CD4-positive, CD25-positive, alpha-beta regulatory T cell (primary cell): ENCODE measurements around the gene MMP15. TPM values are rescaled to one million over a fixed set of nuclear protein-coding genes. Genes with fewer than 3 reads are reported as not detected.
A peak's percentile ranks its signal among the peaks of the same experiment; 100 is the strongest.

Experiments used
- ATAC-seq, 2 donors: fragments of 150-1000 bp; cut with Tn5 transposase; one replicate each; pipeline ENCODE4 v1.10.0; 2021; ENCODE audit warnings: low read depth in 2 of 2, moderate number of reproducible peaks in 2 of 2, moderate library complexity in 1 of 2
- DNase-seq, 3 donors: peaks; one replicate each; pipeline versions ENCODE4 v3.0.0 to v3.0.0-alpha.2; 2012 to 2022; ENCODE audit warnings: mixed read lengths in 1 of 3
- H3K27ac ChIP-seq: one replicate; pipeline ENCODE4 v1.7.0; 2013; ENCODE audit warnings: mild to moderate bottlenecking, low read length; ENCODE audit not compliant: insufficient read depth, poor library complexity, severe bottlenecking
- H3K27me3 ChIP-seq: one replicate; pipeline ENCODE4 v1.7.0; 2013; ENCODE audit warnings: low read length; ENCODE audit not compliant: control insufficient read depth, insufficient read depth
- H3K36me3 ChIP-seq: one replicate; pipeline ENCODE4 v1.7.0; 2013; ENCODE audit warnings: mild to moderate bottlenecking, low read length, moderate library complexity; ENCODE audit not compliant: control insufficient read depth, insufficient read depth
- H3K4me1 ChIP-seq: 2 replicates; pipeline ENCODE4 v1.7.0; 2013; ENCODE audit warnings: mild to moderate bottlenecking, low read length; ENCODE audit not compliant: insufficient read depth, control insufficient read depth, poor library complexity, severe bottlenecking
- H3K4me3 ChIP-seq: one replicate; pipeline ENCODE4 v1.7.0; 2013; ENCODE audit warnings: low read depth, mild to moderate bottlenecking, low read length, moderate library complexity
- H3K9me3 ChIP-seq, 2 experiments: 1 replicate in 1 of 2; 2 replicates in 1 of 2; pipeline ENCODE4 v1.7.0; 2013; ENCODE audit warnings: low read length in 2 of 2, mild to moderate bottlenecking in 1 of 2, moderate library complexity in 1 of 2; ENCODE audit not compliant: control insufficient read depth in 2 of 2
- H3K27ac Mint-ChIP-seq, 3 donors: one replicate each; pipeline ENCODE4 v1.8.0; 2020 to 2022; ENCODE audit warnings: mild to moderate bottlenecking in 3 of 3, mixed read lengths in 3 of 3, moderate library complexity in 2 of 3
- H3K27me3 Mint-ChIP-seq: one replicate; pipeline ENCODE4 v1.8.0; 2022; ENCODE audit warnings: mild to moderate bottlenecking, mixed read lengths
- H3K36me3 Mint-ChIP-seq: one replicate; pipeline ENCODE4 v1.8.0; 2020; ENCODE audit warnings: mixed read lengths
- H3K4me1 Mint-ChIP-seq, 4 donors: one replicate each; pipeline ENCODE4 v1.8.0; 2020 to 2022; ENCODE audit warnings: mixed read lengths in 4 of 4, mild to moderate bottlenecking in 1 of 4
- H3K4me3 Mint-ChIP-seq, 4 donors: one replicate each; pipeline ENCODE4 v1.8.0; 2020 to 2022; ENCODE audit warnings: mild to moderate bottlenecking in 4 of 4, mixed read lengths in 4 of 4, moderate library complexity in 3 of 4
- H3K9me3 Mint-ChIP-seq, 7 donors: one replicate each; pipeline ENCODE4 v1.8.0; 2020 to 2022; ENCODE audit warnings: mixed read lengths in 7 of 7, mild to moderate bottlenecking in 3 of 7, moderate library complexity in 2 of 7
- polyA plus RNA-seq, 4 donors: library from polyadenylated mRNA; unstranded; fragments of 300-500 nt; fragmentation: Illumina TruSeq; gene quantifications; one replicate each; pipeline ENCODE4 v1.2.3, GENCODE V29; 2021
- total RNA-seq: library from RNA; stranded (reverse); gene quantifications from one replicate; pipeline ENCODE4 v1.2.3, GENCODE V29; 2022

Gene MMP15
- total and polyA plus RNA-seq, 5 donors from 2014 or later: 0.03 to 0.27 (median 0.11) TPM; not detected in 2

DNA sequence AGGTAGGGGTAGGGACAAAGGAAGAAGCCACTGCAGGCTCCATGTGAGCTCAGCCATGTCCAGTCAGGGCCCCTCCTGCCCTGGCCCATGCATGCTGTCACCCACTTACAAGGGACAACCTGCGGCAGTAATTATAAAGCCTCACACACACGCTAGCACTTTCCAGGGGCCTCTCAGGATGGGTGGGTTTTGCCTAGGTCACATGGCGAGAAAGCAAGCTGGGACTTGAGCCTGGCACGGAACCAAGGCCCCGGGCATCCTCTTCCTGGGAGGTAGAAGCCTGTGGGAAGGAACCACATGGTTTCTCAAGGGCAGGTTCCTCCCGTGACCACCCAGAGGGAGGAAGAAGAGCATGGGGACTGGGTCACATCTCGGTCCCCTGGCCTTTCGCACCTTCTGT lies 32.1 kb upstream of the MMP15 start:
- H3K36me3 Mint-ChIP-seq: peaks cover 6% of the 10 kb centered on the region
- no peak overlapping the region for H3K4me3 ChIP-seq
- no peak overlapping the region for H3K27ac ChIP-seq
- H3K4me3 Mint-ChIP-seq: peak overlapping the region in 1 of 4 donors; percentile 35
- H3K27ac Mint-ChIP-seq: peak overlapping the region in 1 of 3 donors; percentile 53
- H3K4me1 Mint-ChIP-seq: peaks cover 0 to 47% (median 18%) of the 10 kb centered on the region in 4 donors
- no peak for DNase-seq
- peaks cover 36% of the 10 kb centered on the region for H3K4me1 ChIP-seq
- ATAC-seq: no peak
- no peaks in the 10 kb centered on the region for H3K9me3 Mint-ChIP-seq
- H3K36me3 ChIP-seq: peaks cover 22% of the 10 kb centered on the region
- no peaks in the 10 kb centered on the region for H3K9me3 ChIP-seq
- no peaks in the 10 kb centered on the region for H3K27me3 ChIP-seq
- H3K27me3 Mint-ChIP-seq: no peaks in the 10 kb centered on the region

DNA sequence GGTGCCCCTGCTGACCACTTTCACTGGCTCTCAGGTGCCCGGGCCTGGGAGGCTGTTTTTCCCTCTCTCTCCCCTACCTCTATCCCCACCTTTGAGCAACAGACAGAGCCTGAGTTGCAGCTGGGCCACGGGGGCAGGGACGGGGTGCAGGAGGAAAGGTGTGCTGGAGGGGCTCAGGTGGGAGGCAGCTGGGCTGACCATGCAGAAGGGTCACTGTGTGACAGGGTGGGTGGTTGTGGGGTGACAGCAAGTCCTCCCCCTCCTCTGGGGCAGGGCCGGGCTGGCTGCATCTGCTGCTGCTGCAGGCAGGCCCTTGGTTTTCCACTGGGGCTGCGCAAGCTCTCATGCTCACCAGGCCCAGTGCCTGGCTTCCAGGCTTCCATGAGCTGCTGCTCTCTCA lies 31.7 kb upstream of the MMP15 start:
- H3K4me3 Mint-ChIP-seq: no peak overlapping the region
- peaks cover 6% of the 10 kb centered on the region for H3K36me3 Mint-ChIP-seq
- no peaks in the 10 kb centered on the region for H3K27me3 Mint-ChIP-seq
- H3K9me3 Mint-ChIP-seq: no peaks in the 10 kb centered on the region
- H3K4me1 ChIP-seq: peaks cover 41% of the 10 kb centered on the region
- ATAC-seq (no peak), DNase-seq (no peak)
- no peaks in the 10 kb centered on the region for H3K9me3 ChIP-seq
- no peaks in the 10 kb centered on the region for H3K27me3 ChIP-seq
- H3K27ac ChIP-seq: peak overlapping the region; percentile 6
- peaks cover 0 to 51% (median 22%) of the 10 kb centered on the region in 4 donors for H3K4me1 Mint-ChIP-seq
- H3K36me3 ChIP-seq: peaks cover 22% of the 10 kb centered on the region
- no peak overlapping the region for H3K4me3 ChIP-seq
- no peak overlapping the region for H3K27ac Mint-ChIP-seq

DNA sequence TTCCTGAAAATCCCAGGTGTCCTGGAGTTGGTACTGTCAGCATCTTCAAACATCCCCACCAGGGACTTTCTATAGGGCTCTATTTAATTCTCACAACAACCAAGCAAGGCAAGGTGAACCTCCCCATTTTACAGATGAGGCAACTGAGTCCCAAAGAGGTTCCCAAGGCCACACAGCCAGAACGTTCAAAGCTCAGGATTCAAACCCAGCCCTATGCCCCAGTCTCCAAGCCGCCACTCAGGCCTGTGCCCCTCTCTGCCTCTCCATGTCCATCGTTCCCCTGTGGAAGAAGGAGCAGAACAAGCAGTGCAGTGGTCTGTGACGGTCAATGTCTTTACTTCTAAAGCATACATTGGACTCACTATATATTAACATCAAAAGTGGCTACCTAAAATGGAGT lies 31.2 kb upstream of the MMP15 start:
- H3K4me3 Mint-ChIP-seq: peak overlapping the region in 1 of 4 donors; percentile 61
- peaks cover 6% of the 10 kb centered on the region for H3K36me3 Mint-ChIP-seq
- H3K27me3 ChIP-seq: no peaks in the 10 kb centered on the region
- H3K36me3 ChIP-seq: peaks cover 22% of the 10 kb centered on the region
- H3K27me3 Mint-ChIP-seq: no peaks in the 10 kb centered on the region
- no peaks in the 10 kb centered on the region for H3K9me3 ChIP-seq
- peaks cover 3 to 56% (median 27%) of the 10 kb centered on the region in 4 donors for H3K4me1 Mint-ChIP-seq
- no peaks in the 10 kb centered on the region for H3K9me3 Mint-ChIP-seq
- H3K4me1 ChIP-seq: peaks cover 46% of the 10 kb centered on the region
- H3K27ac ChIP-seq: peak overlapping the region; percentile 6
- peak overlapping the region in 2 of 3 donors; percentile 79 to 82 for H3K27ac Mint-ChIP-seq
- no peak overlapping the region for H3K4me3 ChIP-seq
- no peak for ATAC-seq
- no peak for DNase-seq

DNA sequence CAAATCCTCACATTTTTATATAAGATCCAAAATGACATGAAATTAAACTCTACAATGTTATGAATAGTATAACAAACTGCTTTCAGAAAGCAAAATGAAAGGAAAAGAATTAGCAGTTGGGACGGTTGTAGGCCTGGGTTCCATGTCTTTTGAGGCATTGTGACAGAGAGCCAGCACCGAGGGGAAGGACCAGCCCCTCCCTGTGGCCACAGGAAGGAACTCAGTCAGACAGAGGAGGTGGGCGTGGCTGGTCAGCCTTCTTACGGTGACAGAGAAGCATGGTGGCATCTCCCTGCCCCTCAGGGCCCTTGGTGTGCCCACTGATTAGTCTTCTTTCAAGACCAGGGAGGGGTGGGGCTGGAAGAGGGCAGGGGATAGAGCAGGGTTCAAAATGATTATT lies 30.8 kb upstream of the MMP15 start:
- Histone ChIP-seq H3K27ac (no peak overlapping the region), H3K4me1 (peaks cover 50% of the 10 kb centered on the region), H3K4me3 (no peak overlapping the region), H3K9me3 (no peaks in the 10 kb centered on the region), H3K36me3 (peaks cover 22% of the 10 kb centered on the region), H3K27me3 (no peaks in the 10 kb centered on the region)
- H3K4me1 Mint-ChIP-seq: peaks cover 5 to 60% (median 28%) of the 10 kb centered on the region in 4 donors
- peak overlapping the region in 1 of 4 donors; percentile 61 for H3K4me3 Mint-ChIP-seq
- H3K9me3 Mint-ChIP-seq: no peaks in the 10 kb centered on the region
- peak; percentile 38 to 41 for ATAC-seq
- peak in 2 of 3 donors; percentile 24 to 68 for DNase-seq
- H3K27me3 Mint-ChIP-seq: no peaks in the 10 kb centered on the region
- H3K27ac Mint-ChIP-seq: peak overlapping the region in 2 of 3 donors; percentile 79 to 82
- H3K36me3 Mint-ChIP-seq: peaks cover 6% of the 10 kb centered on the region

DNA sequence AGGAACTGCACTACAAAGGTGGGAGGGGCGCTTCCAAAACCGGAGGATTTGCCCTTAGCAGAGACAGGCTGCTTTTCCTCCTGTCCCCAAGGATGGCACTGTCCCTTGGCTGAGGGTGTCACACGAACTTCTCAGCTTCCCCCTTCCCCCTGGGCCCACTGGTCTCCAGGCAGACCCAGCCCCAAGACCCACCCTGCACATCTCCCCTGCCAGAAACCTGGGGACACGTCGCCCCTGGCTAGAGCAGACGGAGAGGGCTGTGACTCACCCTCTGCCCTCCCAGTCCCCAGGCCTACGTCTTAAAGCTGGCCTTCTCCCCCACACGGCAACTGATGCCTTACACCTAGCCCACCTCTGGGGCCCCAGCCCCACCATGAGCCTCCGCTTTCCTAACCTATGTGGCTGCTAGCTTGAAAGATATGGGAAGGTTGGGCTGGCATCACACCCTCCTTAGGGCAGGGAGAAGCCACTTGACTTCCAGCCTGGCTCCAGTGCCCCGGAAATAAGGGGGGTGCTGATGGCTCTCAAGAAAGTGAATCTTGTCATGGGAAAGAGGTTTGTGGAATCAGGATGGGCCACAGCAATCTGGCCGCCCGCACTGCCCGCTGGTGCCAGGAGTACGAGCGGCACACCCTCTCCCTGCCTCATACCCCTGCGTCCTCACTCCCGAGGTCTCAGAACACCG lies 29.7 kb upstream of the MMP15 start:
- Mint-ChIP-seq H3K4me3 (peak overlapping the region in 1 of 4 donors; percentile 61), H3K27ac (peak overlapping the region in 2 of 3 donors; percentile 40 to 46), H3K36me3 (peaks cover 6% of the 10 kb centered on the region), H3K27me3 (no peaks in the 10 kb centered on the region), H3K9me3 (no peaks in the 10 kb centered on the region), H3K4me1 (peaks cover 5 to 61% (median 28%) of the 10 kb centered on the region in 4 donors)
- Histone ChIP-seq H3K4me3 (no peak overlapping the region), H3K36me3 (peaks cover 22% of the 10 kb centered on the region), H3K9me3 (no peaks in the 10 kb centered on the region), H3K27me3 (no peaks in the 10 kb centered on the region), H3K4me1 (peaks cover 54% of the 10 kb centered on the region), H3K27ac (peak overlapping the region; percentile 47)
- no peak for ATAC-seq
- DNase-seq: no peak

DNA sequence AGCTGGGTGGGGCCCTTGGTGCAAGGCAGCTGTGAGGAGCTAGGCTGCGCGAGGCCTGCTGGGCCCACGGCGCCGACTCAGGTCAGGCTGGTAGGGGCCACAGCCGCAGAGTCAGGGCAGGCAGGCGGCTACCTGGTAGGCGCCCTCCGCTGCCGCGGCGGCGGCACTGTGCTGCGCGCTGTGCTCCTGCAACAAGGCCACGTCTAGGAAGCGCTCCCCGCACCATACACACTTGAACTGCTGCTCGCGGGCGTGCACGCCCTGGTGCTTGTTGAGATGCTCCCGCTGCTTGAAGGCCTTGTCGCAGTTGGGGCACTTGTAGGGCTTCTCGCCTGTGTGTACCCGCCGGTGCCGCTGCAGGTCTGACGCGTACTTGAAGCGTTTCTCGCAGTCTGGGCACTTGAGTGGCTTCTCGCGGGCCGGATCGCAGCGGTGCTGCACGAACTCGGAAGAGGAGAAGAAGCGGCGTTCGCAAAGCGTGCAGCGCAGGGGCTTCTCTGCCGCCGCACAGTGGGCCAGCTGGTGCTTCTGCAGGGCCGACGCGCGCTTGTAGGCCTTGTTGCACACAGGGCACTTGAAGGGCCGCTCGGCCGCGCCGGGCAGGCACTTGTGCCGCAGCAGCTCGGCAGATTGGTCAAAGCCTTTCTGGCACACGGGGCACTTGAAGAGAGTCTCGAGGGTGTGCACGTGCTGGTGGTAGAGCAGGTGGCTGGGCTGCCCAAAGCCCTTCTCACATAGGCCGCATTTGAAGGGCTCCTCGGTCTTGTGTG lies 29.0 kb upstream of the MMP15 start:
- no peak for DNase-seq
- Mint-ChIP-seq H3K4me3 (peak overlapping the region in 1 of 4 donors; percentile 52), H3K36me3 (peaks cover 6% of the 10 kb centered on the region), H3K9me3 (no peaks in the 10 kb centered on the region), H3K27me3 (no peaks in the 10 kb centered on the region), H3K4me1 (peaks cover 5 to 67% (median 28%) of the 10 kb centered on the region in 4 donors), H3K27ac (peak overlapping the region in 1 of 3 donors; percentile 92)
- H3K4me1 ChIP-seq: peaks cover 58% of the 10 kb centered on the region
- H3K27ac ChIP-seq: no peak overlapping the region
- no peaks in the 10 kb centered on the region for H3K27me3 ChIP-seq
- H3K4me3 ChIP-seq: no peak overlapping the region
- ATAC-seq: no peak
- no peaks in the 10 kb centered on the region for H3K9me3 ChIP-seq
- peaks cover 22% of the 10 kb centered on the region for H3K36me3 ChIP-seq

DNA sequence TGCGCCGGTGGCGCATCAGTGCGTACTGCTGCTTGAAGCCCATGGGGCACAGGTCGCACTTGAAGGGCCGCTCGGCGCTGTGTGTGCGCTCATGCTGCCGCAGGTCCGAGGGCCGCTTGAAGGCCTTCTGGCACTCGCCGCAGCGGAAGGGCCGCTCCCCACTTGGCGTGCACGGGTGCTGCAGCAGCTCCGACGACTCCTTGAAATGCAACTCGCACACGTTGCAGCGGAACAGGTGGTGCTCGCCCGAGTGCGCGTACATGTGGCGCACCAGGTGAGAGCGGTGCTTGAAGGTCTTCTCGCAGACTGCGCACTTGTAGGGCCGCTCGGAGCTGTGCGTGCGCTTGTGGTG lies 28.4 kb upstream of the MMP15 start:
- H3K4me3 Mint-ChIP-seq: peak overlapping the region in 1 of 4 donors; percentile 29
- Histone ChIP-seq H3K27ac (no peak overlapping the region), H3K36me3 (peaks cover 22% of the 10 kb centered on the region), H3K27me3 (no peaks in the 10 kb centered on the region), H3K4me1 (peaks cover 64% of the 10 kb centered on the region), H3K4me3 (no peak overlapping the region), H3K9me3 (no peaks in the 10 kb centered on the region)
- no peaks in the 10 kb centered on the region for H3K27me3 Mint-ChIP-seq
- H3K27ac Mint-ChIP-seq: peak overlapping the region in 1 of 3 donors; percentile 94
- ATAC-seq: no peak
- H3K9me3 Mint-ChIP-seq: no peaks in the 10 kb centered on the region
- H3K4me1 Mint-ChIP-seq: peaks cover 10 to 73% (median 33%) of the 10 kb centered on the region in 4 donors
- H3K36me3 Mint-ChIP-seq: peaks cover 6% of the 10 kb centered on the region
- DNase-seq: no peak
